K562 (cell line): ENCODE data around the gene GNAQ.

ENCODE experiments used
- ETS1 ChIP-seq: conservative IDR thresholded peaks from 2 replicates; pipeline ENCODE4 v1.6.1; 2011; ENCODE audit warnings: low read depth, mild to moderate bottlenecking, low read length; ENCODE audit not compliant: control insufficient read depth
- HDAC2 ChIP-seq: fragments of 450-650 bp; IDR thresholded peaks from 2 replicates; pipeline ENCODE4 v1.6.1; 2016; ENCODE audit warnings: mild to moderate bottlenecking
- HMGXB4 ChIP-seq: sonication (generic); formaldehyde crosslinking; IDR thresholded peaks from 2 replicates; pipeline ENCODE4 v1.8.1; 2023; ENCODE audit warnings: mild to moderate bottlenecking, missing genetic modification reagents
- MYC ChIP-seq, 2 experiments: fragments of 250-450 bp in 1 of 2; sonication (Bioruptor Pico) in 1 of 2; IDR thresholded peaks; 2 replicates each; pipeline versions ENCODE4 v1.5.1 to v1.6.1; 2012 to 2021; ENCODE audit warnings: low read depth in 2 of 2, borderline replicate concordance in 1 of 2, improper control_type of control experiment in 1 of 2, low read length in 1 of 2, mild to moderate bottlenecking in 1 of 2, moderate library complexity in 1 of 2
- POLR2A ChIP-seq: fragments of 450-650 bp; conservative IDR thresholded peaks from 2 replicates; pipeline ENCODE4 v1.6.1; 2016
- SMAD2 ChIP-seq: fragments of 150-350 bp; IDR thresholded peaks from 2 replicates; pipeline ENCODE4 v1.6.1; 2014; ENCODE audit warnings: low read depth, mild to moderate bottlenecking, low read length
- SRF ChIP-seq, 2 experiments: fragments of 250-450, 450-650 bp in 1 of 2; sonication (Bioruptor Pico) in 1 of 2; sonication (generic) in 1 of 2; formaldehyde crosslinking; IDR thresholded peaks; 2 replicates each; pipeline versions ENCODE4 v1.5.0 to v1.5.1; 2020 to 2022; ENCODE audit warnings: mild to moderate bottlenecking in 1 of 2, missing genetic modification reagents in 1 of 2
- STAT6 ChIP-seq: sonication (generic); formaldehyde crosslinking; IDR thresholded peaks from 2 replicates; pipeline ENCODE4 v1.8.1; 2023; ENCODE audit warnings: mild to moderate bottlenecking, missing genetic modification reagents
- TCF7L2 ChIP-seq: fragments of 150-350 bp; IDR thresholded peaks from 2 replicates; pipeline ENCODE4 v1.6.1; 2016; ENCODE audit warnings: low read depth, mild to moderate bottlenecking, low read length, moderate library complexity
- USF1 ChIP-seq: sonication (generic); formaldehyde crosslinking; IDR thresholded peaks from 2 replicates; pipeline ENCODE4 v1.9.0; 2022; ENCODE audit warnings: mild to moderate bottlenecking, missing genetic modification reagents
- ZBTB43 ChIP-seq: sonication (generic); formaldehyde crosslinking; IDR thresholded peaks from 2 replicates; pipeline ENCODE4 v1.8.0; 2023; ENCODE audit warnings: mild to moderate bottlenecking, missing genetic modification reagents

- no peak for TF ChIP-seq HDAC2
- no peak for TF ChIP-seq MYC (IDR thresholded peaks at IDR 0.05; ENCODE audit: low read depth, low read length)
- TF ChIP-seq MYC (CRISPR knock-in tag; IDR thresholded peaks at IDR 0.05; ENCODE audit: borderline replicate concordance, low read depth): no peak
- TF ChIP-seq HMGXB4 (CRISPR knock-in tag): no peak
- TF ChIP-seq ETS1: no peak
- TF ChIP-seq USF1: no peak
- no peak for TF ChIP-seq SRF (CRISPR knock-in tag; IDR thresholded peaks at IDR 0.05)
- no peak for TF ChIP-seq SMAD2
- no peak for TF ChIP-seq STAT6
- no peak for TF ChIP-seq POLR2A
- TF ChIP-seq ZBTB43 (CRISPR knock-in tag): no peak
- TF ChIP-seq TCF7L2: no peak
Measured at GRCh38 chr9:77789891-77790290, 241.7 kb downstream of the GNAQ start.
